K562 (cell line): ENCODE data around the gene LCLAT1. TPM values are rescaled to one million over a fixed set of nuclear protein-coding genes. Genes with fewer than 3 reads are reported as not detected.

ENCODE experiments used
- CTBP1 ChIP-seq: fragments of 450-650 bp; IDR thresholded peaks from 2 replicates; pipeline ENCODE4 v1.6.1; 2016; ENCODE audit warnings: borderline replicate concordance
- FOSL1 ChIP-seq: fragments of 200-800 bp; sonication (Bioruptor generic); conservative IDR thresholded peaks from 2 replicates; pipeline ENCODE4 v1.6.1; 2016; ENCODE audit warnings: missing genetic modification characterization, missing compliant biosample characterization
- HDGF ChIP-seq: fragments of 450-650 bp; IDR thresholded peaks from 2 replicates; pipeline ENCODE4 v1.6.1; 2016
- HMG20B ChIP-seq: fragments of 250-450 bp; sonication (Bioruptor Pico); IDR thresholded peaks from 2 replicates; pipeline ENCODE4 v1.5.0; 2021; ENCODE audit warnings: mild to moderate bottlenecking
- KLF13 ChIP-seq: fragments of 450-650 bp; IDR thresholded peaks from 2 replicates; pipeline ENCODE4 v1.6.1; 2016; ENCODE audit warnings: missing genetic modification characterization, low read depth, mild to moderate bottlenecking, missing compliant biosample characterization, moderate library complexity, borderline replicate concordance
- MEF2A ChIP-seq: IDR thresholded peaks from 2 replicates; pipeline ENCODE4 v1.6.1; 2011; ENCODE audit warnings: low read depth, mild to moderate bottlenecking, low read length, moderate library complexity; ENCODE audit not compliant: control insufficient read depth
- OTX1 ChIP-seq: fragments of 450-650 bp; formaldehyde crosslinking; IDR thresholded peaks from 2 replicates; pipeline ENCODE4 v1.4.0; 2022; ENCODE audit warnings: mild to moderate bottlenecking
- PHB2 ChIP-seq: fragments of 450-650 bp; IDR thresholded peaks from 2 replicates; pipeline ENCODE4 v1.6.1; 2017; ENCODE audit warnings: low read depth
- RAD21 ChIP-seq, 2 experiments: fragments of 250-450 bp in 1 of 2; fragments of 450-650 bp in 1 of 2; sonication (Bioruptor Pico) in 1 of 2; formaldehyde crosslinking in 1 of 2; IDR thresholded peaks in 1 of 2; conservative IDR thresholded peaks in 1 of 2; 2 replicates each; pipeline versions ENCODE4 v1.4.0 to v1.8.0; 2020 to 2022; ENCODE audit warnings: mild to moderate bottlenecking in 2 of 2, moderate library complexity in 1 of 2
- RBM39 ChIP-seq: fragments of 200-400 bp; formaldehyde crosslinking; optimal IDR thresholded peaks from 2 replicates; pipeline ENCODE3; 2018; ENCODE audit warnings: low read depth, low read length
- SIRT6 ChIP-seq: IDR thresholded peaks from one replicate; pipeline ENCODE4 v1.6.1; 2012; ENCODE audit warnings: low read depth, mild to moderate bottlenecking, control low read depth, inconsistent platforms, low read length, moderate library complexity
- SMAD4 ChIP-seq: fragments of 250-450 bp; sonication (Bioruptor Pico); conservative IDR thresholded peaks from 2 replicates; pipeline ENCODE4 v1.8.0; 2021; ENCODE audit warnings: inconsistent platforms, mild to moderate bottlenecking, moderate library complexity
- SMARCA4 ChIP-seq: fragments of 450-650 bp; IDR thresholded peaks from 2 replicates; pipeline ENCODE4 v1.6.1; 2016
- TCF3 ChIP-seq: sonication (generic); formaldehyde crosslinking; IDR thresholded peaks from 2 replicates; pipeline ENCODE4 v1.4.0; 2020; ENCODE audit warnings: mild to moderate bottlenecking, missing genetic modification reagents
- ZFX ChIP-seq: sonication (generic); formaldehyde crosslinking; IDR thresholded peaks from 2 replicates; pipeline ENCODE4 v1.8.0; 2022; ENCODE audit warnings: mild to moderate bottlenecking, missing genetic modification reagents, moderate library complexity
- ZNF184 ChIP-seq: sonication (generic); formaldehyde crosslinking; IDR thresholded peaks from 2 replicates; pipeline ENCODE4 v1.5.0; 2020; ENCODE audit warnings: missing genetic modification reagents
- ZNF778 ChIP-seq: fragments of 450-650 bp; formaldehyde crosslinking; IDR thresholded peaks from 2 replicates; pipeline ENCODE4 v1.4.0; 2020; ENCODE audit warnings: mild to moderate bottlenecking, moderate library complexity
- polyA plus RNA-seq, 8 experiments: library from polyadenylated mRNA; depleted of rRNA in 4 of 8; stranded (reverse) in 5 of 8; unstranded in 3 of 8; fragments of >200 nt; fragmentation: Nextera tagmentation in 2 of 8; fragmentation: Illumina TruSeq in 1 of 8; extraction: Ambion mirVana in 2 of 8; extraction: Trizol in 1 of 8; gene quantifications; 2 replicates each; pipeline versions ENCODE4 v1.2.1 to v1.2.3, GENCODE V29; 2011 to 2014; ENCODE audit warnings: inconsistent platforms in 1 of 8, missing spikeins in 1 of 8
- total RNA-seq, 7 experiments: library from RNA; depleted of rRNA in 6 of 7; stranded (reverse); fragments of >200 nt in 6 of 7; fragmentation: Illumina TruSeq in 2 of 7; extraction: Trizol in 2 of 7; gene quantifications; 2 replicates each; pipeline versions ENCODE4 v1.2.1 to v1.2.3, GENCODE V29; 2011 to 2021; ENCODE audit warnings: low replicate concordance in 1 of 7
- TF ChIP-seq, protein P1 (sequence below): sonication (generic); formaldehyde crosslinking; IDR thresholded peaks from 2 replicates; pipeline ENCODE4 v1.8.0; 2022; ENCODE audit warnings: mild to moderate bottlenecking, missing genetic modification reagents
- TF ChIP-seq, protein P2 (sequence below): fragments of 250-450 bp; sonication (Bioruptor Pico); IDR thresholded peaks from 2 replicates; pipeline ENCODE4 v1.5.0; 2021
- TF ChIP-seq, protein P3 (sequence below): fragments of 450-650 bp; IDR thresholded peaks from 2 replicates; pipeline ENCODE4 v1.6.1; 2016; ENCODE audit warnings: mild to moderate bottlenecking
- TF ChIP-seq, protein P4 (sequence below): fragments of 450-650 bp; IDR thresholded peaks from 2 replicates; pipeline ENCODE4 v1.6.1; 2017; ENCODE audit warnings: antibody characterized with exemption
- TF ChIP-seq, protein P5 (sequence below): fragments of 250-450 bp; sonication (Bioruptor Pico); IDR thresholded peaks from 2 replicates; pipeline ENCODE4 v1.8.0; 2021; ENCODE audit warnings: moderate library complexity, mild to moderate bottlenecking, inconsistent platforms

Gene LCLAT1
- total and polyA plus RNA-seq, 9 of the 15 experiments (the other 6 are each of a cell fraction or from before 2014, with no cell fraction given), result 8.9 to 63.3 (median 25.4) TPM

DNA sequence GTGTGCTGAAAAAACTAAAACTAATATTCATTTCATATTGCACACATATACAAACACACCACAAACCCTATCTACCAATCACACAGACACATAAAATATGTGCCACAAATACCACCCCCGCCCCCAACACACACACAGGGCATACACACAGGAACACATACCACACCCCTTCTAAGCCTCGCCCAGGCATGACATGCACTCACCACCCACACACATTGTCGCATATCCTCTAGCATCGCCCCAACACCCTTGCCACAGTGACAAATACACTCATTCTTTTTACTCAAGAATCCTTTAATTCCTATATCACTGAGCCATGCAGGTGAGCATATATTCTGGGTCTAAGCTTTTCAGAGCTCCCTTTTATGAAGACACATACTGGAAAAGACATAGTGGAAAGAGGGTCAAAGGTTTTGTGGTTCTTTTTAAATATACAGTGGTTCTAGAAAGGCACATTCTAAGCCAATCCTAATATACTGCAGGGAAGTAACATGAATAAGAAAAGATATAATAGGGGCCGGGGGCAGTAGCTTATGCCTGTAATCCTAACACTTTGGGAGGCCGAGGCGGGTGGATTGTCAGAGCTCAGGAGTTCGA lies 24.5 kb upstream of the LCLAT1 start (continued):
- TF ChIP-seq FOSL1 (tag) (no peak), ZFX (no peak), HMG20B (CRISPR knock-in tag) (no peak), CTBP1 (no peak), HDGF (no peak), RBM39 (no peak), TCF3 (CRISPR knock-in tag) (no peak), KLF13 (tag) (no peak), SIRT6 (no peak), MEF2A (no peak), OTX1 (CRISPR knock-in tag) (peak; percentile 73; the same call in 1 of the 2 replicates), SMAD4 (no peak), SMARCA4 (peak; percentile 28; the same call in 1 of the 2 replicates), ZNF778 (CRISPR knock-in tag) (no peak), PHB2 (no peak), RAD21 (CRISPR knock-in tag; conservative IDR thresholded peaks at IDR 0.05 in 1 of 2, IDR thresholded peaks at IDR 0.05 in 1 of 2) (no peak), ZNF184 (CRISPR knock-in tag) (no peak)
- TF ChIP-seq, protein P1, sequence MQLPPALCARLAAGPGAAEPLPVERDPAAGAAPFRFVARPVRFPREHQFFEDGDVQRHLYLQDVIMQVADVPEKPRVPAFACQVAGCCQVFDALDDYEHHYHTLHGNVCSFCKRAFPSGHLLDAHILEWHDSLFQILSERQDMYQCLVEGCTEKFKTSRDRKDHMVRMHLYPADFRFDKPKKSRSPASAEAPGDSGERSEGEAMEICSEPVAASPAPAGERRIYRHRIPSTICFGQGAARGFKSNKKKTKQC, result no peak
- TF ChIP-seq, protein P2, sequence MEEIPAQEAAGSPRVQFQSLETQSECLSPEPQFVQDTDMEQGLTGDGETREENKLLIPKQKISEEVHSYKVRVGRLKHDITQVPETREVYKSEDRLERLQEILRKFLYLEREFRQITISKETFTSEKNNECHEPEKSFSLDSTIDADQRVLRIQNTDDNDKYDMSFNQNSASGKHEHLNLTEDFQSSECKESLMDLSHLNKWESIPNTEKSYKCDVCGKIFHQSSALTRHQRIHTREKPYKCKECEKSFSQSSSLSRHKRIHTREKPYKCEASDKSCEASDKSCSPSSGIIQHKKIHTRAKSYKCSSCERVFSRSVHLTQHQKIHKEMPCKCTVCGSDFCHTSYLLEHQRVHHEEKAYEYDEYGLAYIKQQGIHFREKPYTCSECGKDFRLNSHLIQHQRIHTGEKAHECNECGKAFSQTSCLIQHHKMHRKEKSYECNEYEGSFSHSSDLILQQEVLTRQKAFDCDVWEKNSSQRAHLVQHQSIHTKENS (CRISPR knock-in tag), result no peak
- TF ChIP-seq, protein P3, sequence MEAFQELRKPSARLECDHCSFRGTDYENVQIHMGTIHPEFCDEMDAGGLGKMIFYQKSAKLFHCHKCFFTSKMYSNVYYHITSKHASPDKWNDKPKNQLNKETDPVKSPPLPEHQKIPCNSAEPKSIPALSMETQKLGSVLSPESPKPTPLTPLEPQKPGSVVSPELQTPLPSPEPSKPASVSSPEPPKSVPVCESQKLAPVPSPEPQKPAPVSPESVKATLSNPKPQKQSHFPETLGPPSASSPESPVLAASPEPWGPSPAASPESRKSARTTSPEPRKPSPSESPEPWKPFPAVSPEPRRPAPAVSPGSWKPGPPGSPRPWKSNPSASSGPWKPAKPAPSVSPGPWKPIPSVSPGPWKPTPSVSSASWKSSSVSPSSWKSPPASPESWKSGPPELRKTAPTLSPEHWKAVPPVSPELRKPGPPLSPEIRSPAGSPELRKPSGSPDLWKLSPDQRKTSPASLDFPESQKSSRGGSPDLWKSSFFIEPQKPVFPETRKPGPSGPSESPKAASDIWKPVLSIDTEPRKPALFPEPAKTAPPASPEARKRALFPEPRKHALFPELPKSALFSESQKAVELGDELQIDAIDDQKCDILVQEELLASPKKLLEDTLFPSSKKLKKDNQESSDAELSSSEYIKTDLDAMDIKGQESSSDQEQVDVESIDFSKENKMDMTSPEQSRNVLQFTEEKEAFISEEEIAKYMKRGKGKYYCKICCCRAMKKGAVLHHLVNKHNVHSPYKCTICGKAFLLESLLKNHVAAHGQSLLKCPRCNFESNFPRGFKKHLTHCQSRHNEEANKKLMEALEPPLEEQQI, result no peak
- TF ChIP-seq, protein P4, sequence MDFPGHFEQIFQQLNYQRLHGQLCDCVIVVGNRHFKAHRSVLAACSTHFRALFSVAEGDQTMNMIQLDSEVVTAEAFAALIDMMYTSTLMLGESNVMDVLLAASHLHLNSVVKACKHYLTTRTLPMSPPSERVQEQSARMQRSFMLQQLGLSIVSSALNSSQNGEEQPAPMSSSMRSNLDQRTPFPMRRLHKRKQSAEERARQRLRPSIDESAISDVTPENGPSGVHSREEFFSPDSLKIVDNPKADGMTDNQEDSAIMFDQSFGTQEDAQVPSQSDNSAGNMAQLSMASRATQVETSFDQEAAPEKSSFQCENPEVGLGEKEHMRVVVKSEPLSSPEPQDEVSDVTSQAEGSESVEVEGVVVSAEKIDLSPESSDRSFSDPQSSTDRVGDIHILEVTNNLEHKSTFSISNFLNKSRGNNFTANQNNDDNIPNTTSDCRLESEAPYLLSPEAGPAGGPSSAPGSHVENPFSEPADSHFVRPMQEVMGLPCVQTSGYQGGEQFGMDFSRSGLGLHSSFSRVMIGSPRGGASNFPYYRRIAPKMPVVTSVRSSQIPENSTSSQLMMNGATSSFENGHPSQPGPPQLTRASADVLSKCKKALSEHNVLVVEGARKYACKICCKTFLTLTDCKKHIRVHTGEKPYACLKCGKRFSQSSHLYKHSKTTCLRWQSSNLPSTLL, result no peak
- TF ChIP-seq, protein P5, sequence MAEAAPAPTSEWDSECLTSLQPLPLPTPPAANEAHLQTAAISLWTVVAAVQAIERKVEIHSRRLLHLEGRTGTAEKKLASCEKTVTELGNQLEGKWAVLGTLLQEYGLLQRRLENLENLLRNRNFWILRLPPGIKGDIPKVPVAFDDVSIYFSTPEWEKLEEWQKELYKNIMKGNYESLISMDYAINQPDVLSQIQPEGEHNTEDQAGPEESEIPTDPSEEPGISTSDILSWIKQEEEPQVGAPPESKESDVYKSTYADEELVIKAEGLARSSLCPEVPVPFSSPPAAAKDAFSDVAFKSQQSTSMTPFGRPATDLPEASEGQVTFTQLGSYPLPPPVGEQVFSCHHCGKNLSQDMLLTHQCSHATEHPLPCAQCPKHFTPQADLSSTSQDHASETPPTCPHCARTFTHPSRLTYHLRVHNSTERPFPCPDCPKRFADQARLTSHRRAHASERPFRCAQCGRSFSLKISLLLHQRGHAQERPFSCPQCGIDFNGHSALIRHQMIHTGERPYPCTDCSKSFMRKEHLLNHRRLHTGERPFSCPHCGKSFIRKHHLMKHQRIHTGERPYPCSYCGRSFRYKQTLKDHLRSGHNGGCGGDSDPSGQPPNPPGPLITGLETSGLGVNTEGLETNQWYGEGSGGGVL, result no peak
